Mesodermal cell (in vitro differentiated cells): ENCODE measurements around the gene PRPS2.

Experiments used
- H3K27ac ChIP-seq: 2 replicates; pipeline ENCODE4 v1.7.0; 2013; ENCODE audit warnings: mild to moderate bottlenecking, low read depth, low read length, moderate library complexity; ENCODE audit not compliant: severe bottlenecking
- H3K36me3 ChIP-seq: 2 replicates; pipeline ENCODE4 v1.7.1; 2013; ENCODE audit warnings: mild to moderate bottlenecking, low read length, moderate library complexity; ENCODE audit not compliant: control insufficient read depth, insufficient read depth
- H3K4me1 ChIP-seq: one replicate; pipeline ENCODE4 v1.7.1; 2013; ENCODE audit warnings: mild to moderate bottlenecking, low read length; ENCODE audit not compliant: insufficient read depth, control insufficient read depth, poor library complexity, severe bottlenecking
- H3K4me3 ChIP-seq: 2 replicates; pipeline ENCODE4 v1.7.0; 2013; ENCODE audit warnings: low read length, control low read depth, mild to moderate bottlenecking; ENCODE audit not compliant: insufficient read depth, poor library complexity, severe bottlenecking; ENCODE audit errors: extremely low read depth
- H3K9me3 ChIP-seq: 2 replicates; pipeline ENCODE4 v1.7.1; 2013; ENCODE audit warnings: mild to moderate bottlenecking, low read length, moderate library complexity; ENCODE audit not compliant: control insufficient read depth
- WGBS, 2 experiments: methylation state at CpG; one replicate each; pipeline ENCODE4 v1.1.5; 2013; ENCODE audit warnings: missing lambda C conversion rate in 2 of 2; ENCODE audit not compliant: insufficient coverage in 2 of 2; 5-methylcytosine and 5-hydroxymethylcytosine counted together

PRPS2 gene

DNA sequence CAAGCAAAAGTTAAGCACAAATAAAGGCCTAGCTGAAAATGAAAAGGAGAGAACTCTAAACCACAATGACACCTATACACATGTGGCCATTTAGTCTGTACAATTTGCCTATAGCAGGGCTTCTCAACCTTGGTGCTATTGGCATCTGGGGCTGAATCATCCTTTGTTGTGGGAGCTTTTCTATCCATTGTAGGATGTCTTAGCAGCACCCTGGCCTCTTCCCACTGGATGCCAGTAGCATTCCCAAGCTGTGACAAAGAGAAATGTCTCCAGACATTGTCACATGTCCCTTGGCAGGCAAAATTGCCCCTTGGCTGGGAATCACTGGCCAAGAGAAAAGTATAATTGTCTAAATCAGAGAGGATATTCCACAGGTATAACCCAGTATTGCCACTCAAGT lies 13.5 kb upstream of the PRPS2 start:
- no peak overlapping the region for H3K27ac ChIP-seq
- H3K36me3 ChIP-seq, result no peaks in the 10 kb centered on the region
- peaks cover 6% of the 10 kb centered on the region for H3K4me1 ChIP-seq
- no peaks in the 10 kb centered on the region for H3K9me3 ChIP-seq
- no peak overlapping the region for H3K4me3 ChIP-seq

DNA sequence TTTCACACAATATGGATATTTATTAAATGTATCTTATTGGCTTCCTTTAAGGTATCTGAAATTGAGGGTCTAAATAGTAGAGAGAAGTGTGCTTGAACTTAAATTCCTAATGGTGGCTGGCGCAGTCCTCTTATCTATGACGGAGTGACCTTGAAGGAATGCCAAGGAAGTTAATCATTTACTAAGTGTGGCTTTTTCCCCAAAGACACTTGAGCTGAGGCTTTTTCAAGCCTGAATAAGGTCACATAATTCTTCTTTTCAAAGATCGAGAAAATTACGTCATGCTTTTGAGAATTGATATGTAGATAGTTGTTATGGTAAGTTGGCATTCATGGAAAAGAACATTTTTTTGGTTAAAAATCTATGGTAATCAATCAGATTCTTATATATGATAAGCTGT lies 11.7 kb upstream of the PRPS2 start:
- Histone ChIP-seq H3K36me3 (no peaks in the 10 kb centered on the region), H3K4me1 (peaks cover 6% of the 10 kb centered on the region), H3K4me3 (no peak overlapping the region), H3K9me3 (no peaks in the 10 kb centered on the region), H3K27ac (no peak overlapping the region)
- WGBS, 2 experiments, result 94% methylated on average over 2 of the region's 4 CpGs; no CpG with 5 or more reads in 1 of the 2 experiments

DNA sequence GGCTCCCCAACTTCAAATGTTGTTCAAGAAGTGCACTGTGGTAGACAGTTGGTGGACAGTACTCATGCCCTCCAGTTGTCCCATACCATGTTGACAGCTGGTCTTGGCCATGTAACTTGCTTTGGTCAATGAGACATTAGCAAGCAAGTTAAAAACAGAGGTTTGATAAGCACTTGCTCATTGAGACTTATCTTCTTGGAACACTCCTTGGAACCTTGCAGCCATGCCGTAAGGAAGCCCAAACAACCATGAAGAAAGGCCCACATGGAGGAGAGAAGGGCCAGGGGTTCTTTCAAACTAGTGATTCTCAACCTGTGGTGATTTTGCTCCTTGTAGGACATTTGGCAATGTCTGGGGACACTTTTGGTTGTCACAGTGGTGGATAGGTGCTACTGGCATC lies 2.6 kb upstream of the PRPS2 start:
- no peak overlapping the region for H3K27ac ChIP-seq
- no peaks in the 10 kb centered on the region for H3K4me1 ChIP-seq
- no peaks in the 10 kb centered on the region for H3K9me3 ChIP-seq
- H3K4me3 ChIP-seq, result no peak overlapping the region
- H3K36me3 ChIP-seq, result no peaks in the 10 kb centered on the region
- 100% methylated on average over 1 of the region's 1 CpG; no CpG with 5 or more reads in 1 of the 2 experiments for WGBS, 2 experiments

DNA sequence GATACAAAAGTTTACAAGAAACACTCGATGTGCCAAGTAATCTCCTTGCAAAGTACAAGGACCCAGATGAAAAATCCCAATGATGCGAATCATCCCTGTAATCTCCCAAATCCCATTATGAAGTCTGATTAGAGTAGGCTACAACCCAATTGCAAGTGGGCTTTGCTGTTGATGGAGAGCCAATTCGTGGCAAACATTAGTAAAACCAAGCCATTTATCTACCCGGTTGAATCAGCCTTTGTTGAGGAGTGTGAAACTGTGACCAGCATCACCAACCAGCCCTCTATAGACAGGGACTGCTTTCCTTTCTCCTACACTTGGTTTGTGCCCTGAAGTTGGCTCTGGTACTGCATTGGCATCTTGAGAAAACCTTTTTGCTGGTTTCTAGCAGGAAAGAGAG lies 1.2 kb upstream of the PRPS2 start:
- no peak overlapping the region for H3K27ac ChIP-seq
- H3K4me3 ChIP-seq, result no peak overlapping the region
- no peaks in the 10 kb centered on the region for H3K36me3 ChIP-seq
- H3K9me3 ChIP-seq, result no peaks in the 10 kb centered on the region
- WGBS, 2 experiments, result 100% methylated on average over 1 of the region's 4 CpGs; no CpG with 5 or more reads in 1 of the 2 experiments
- no peaks in the 10 kb centered on the region for H3K4me1 ChIP-seq

DNA sequence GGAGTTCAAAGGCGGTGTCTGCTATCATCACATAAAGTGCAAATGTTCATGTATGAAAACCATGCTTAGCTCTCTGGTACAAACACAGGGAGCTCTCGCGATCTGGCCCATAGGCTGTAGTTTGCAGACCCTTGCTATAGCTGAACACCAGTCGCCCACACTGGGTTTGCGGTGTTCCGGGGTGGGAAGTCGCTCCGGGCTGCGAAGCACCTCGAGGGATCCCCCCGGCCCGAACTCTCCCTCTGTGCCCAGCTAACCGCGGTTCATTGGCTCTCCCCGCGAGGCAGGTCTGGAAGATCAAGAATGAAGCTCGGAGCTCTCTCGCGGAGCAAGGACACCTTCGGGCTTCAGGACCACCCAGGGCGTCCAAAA lies 341 bp upstream of the PRPS2 start:
- no peaks in the 10 kb centered on the region for H3K36me3 ChIP-seq
- H3K27ac ChIP-seq, result no peak overlapping the region
- H3K4me1 ChIP-seq, result no peaks in the 10 kb centered on the region
- H3K9me3 ChIP-seq, result no peaks in the 10 kb centered on the region
- H3K4me3 ChIP-seq, result peak overlapping the region; percentile 52
- WGBS, 2 experiments, result 3% methylated on average over 20 of the region's 21 CpGs; no CpG with 5 or more reads in 1 of the 2 experiments

DNA sequence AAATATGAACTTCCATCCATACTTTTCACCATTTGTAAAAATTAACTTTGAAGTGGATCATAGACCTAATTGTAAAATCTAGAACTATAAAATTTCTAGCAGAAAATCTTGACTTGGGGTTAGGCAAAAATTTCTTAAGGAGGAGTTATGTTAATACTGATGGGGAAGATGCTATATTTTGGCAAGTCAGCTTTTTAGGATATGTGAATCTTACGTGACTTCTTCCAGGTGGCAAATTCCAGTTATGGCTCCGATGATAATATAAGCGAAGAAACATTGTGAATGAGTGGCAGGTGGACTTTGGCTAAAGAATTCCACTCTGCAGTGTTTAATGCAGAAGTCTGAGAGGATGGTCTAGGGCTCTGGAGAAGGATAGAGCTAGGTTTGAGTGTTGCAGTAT lies 1.5 kb downstream of the PRPS2 start:
- H3K36me3 ChIP-seq, result no peaks in the 10 kb centered on the region
- 100% methylated on average over 3 of the region's 3 CpGs for WGBS, 2 experiments
- no peaks in the 10 kb centered on the region for H3K9me3 ChIP-seq
- no peak overlapping the region for H3K4me3 ChIP-seq
- H3K27ac ChIP-seq, result no peak overlapping the region
- H3K4me1 ChIP-seq, result no peaks in the 10 kb centered on the region

DNA sequence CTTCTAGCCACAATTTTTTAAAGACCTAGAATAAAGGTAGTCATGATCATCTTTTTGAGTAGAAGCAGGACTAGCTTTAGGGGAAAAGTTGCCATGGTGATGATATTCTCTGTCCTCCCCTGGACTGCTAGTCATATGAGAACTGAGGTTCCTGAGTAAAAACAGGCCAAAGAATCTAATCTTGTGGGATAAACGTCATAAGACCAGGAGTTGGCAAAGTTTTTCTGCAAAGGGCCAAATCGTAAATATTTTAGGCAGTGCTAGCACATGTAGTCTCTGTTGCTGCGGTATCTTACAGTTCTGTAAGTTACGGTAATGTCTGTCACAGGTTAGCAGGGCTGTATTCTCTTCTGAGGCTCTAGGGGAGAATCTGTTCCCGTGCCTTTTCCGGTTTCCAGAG lies 3.4 kb downstream of the PRPS2 start:
- WGBS, 2 experiments, result 67 to 96% methylated on average over 1 to 4 of the region's 6 CpGs
- H3K4me3 ChIP-seq, result no peak overlapping the region
- H3K27ac ChIP-seq, result no peak overlapping the region
- H3K9me3 ChIP-seq, result no peaks in the 10 kb centered on the region
- no peaks in the 10 kb centered on the region for H3K4me1 ChIP-seq
- peaks cover 8% of the 10 kb centered on the region for H3K36me3 ChIP-seq

DNA sequence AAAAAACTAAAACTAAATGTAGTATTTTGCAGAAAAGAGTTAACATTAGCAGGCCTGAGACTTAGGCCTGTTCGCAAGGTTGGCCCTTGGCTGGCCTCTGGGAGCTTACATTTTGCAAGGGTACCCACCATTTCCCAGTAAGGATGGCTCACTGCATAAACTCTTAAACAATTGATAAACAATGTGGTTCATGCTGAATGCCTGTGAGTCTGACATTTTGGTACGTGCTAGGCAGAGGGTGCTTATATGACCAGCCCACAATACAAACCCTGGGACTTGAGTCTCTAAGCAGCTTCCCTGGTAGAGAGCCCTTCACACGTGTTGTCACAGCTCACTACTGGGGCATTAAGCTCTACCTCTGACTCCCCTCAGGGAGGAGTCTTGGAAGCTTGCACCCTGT lies 7.4 kb downstream of the PRPS2 start:
- Histone ChIP-seq H3K9me3 (no peaks in the 10 kb centered on the region), H3K36me3 (peaks cover 32% of the 10 kb centered on the region), H3K4me1 (no peaks in the 10 kb centered on the region), H3K4me3 (no peak overlapping the region), H3K27ac (no peak overlapping the region)
- 100% methylated on average over 1 of the region's 3 CpGs for WGBS, 2 experiments

DNA sequence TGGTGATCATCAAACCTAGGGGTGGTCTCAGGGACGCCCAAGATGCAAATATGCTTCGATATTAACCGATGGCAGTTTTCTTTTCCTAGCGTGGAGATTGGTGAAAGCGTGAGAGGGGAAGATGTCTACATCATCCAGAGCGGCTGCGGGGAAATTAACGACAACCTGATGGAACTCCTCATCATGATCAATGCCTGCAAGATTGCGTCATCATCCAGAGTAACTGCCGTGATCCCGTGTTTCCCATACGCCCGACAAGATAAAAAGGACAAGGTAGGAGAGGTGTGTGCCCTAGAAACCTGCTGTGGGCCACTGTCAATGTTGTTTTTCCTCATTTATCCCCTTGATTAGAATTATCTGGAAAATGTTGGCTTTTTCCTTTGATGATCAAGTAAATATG lies 7.9 kb downstream of the PRPS2 start:
- 88 to 97% methylated on average over 8 to 9 of the region's 13 CpGs for WGBS, 2 experiments
- no peaks in the 10 kb centered on the region for H3K9me3 ChIP-seq
- no peak overlapping the region for H3K4me3 ChIP-seq
- peaks cover 32% of the 10 kb centered on the region for H3K36me3 ChIP-seq
- H3K27ac ChIP-seq, result no peak overlapping the region
- H3K4me1 ChIP-seq, result no peaks in the 10 kb centered on the region

DNA sequence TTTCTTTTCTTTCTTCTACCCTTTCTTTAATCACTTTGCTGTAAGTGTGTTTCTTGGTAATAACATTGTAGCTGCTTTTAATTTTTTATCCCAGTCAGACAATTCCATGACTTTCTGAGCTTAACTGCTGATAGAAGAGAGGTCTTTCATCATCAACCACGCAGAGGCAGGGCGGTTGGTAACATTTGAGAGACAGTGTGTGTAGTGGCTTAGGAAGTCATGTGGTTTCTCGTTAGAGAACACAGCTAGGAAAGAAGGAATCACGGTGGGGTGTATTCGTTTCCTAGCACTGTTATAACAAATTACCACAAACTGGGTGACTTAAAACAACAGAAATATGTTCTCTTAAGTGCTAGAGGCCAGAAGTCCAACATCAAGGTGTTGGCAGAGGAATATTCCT lies 11.5 kb downstream of the PRPS2 start:
- Histone ChIP-seq H3K4me3 (no peak overlapping the region), H3K36me3 (peaks cover 50% of the 10 kb centered on the region), H3K9me3 (no peaks in the 10 kb centered on the region), H3K27ac (no peak overlapping the region), H3K4me1 (no peaks in the 10 kb centered on the region)
- WGBS, 2 experiments, result no CpG with 5 or more reads among the region's 5 CpGs

DNA sequence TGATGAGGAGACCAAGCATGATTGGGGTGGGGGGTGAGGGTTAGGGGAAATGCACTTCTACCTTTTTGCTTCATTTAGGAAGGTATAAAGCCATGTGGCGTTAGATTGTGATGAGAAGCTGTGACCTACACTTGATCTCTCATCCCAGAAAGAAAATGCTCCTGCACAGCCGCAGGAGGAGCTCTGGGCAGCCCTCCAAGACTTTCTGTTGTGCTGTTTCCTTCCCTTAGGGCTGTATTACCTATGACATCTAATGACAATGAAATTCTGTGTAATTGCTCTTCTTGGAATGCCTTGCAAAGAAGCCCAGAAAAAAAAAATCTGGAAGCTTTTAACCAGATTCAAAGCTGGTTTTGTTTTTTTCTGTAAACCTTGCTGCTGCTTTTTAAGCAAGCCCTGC lies 13.4 kb downstream of the PRPS2 start:
- no peak overlapping the region for H3K4me3 ChIP-seq
- H3K27ac ChIP-seq, result no peak overlapping the region
- no peaks in the 10 kb centered on the region for H3K4me1 ChIP-seq
- H3K9me3 ChIP-seq, result no peaks in the 10 kb centered on the region
- WGBS, 2 experiments, result no CpG with 5 or more reads among the region's 2 CpGs
- peaks cover 41% of the 10 kb centered on the region for H3K36me3 ChIP-seq

DNA sequence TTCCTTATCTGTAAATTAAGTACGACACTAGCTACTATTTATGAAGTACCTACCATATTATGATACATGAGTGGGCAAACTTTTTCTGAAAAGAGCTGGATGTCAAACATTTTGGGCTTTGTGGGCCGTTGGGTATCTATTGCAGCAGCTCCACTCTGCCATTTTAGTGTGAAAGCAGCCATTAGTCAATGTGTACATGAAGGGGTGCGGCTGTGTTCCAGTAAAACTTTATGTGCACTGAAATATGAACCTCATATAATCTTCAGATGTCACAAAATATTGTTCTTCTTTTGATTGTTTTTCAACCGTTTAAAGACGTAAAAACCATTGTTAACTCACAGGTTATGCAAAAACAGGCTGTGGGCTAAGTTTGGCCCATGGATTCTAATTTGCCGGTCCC lies 14.1 kb downstream of the PRPS2 start:
- Histone ChIP-seq H3K9me3 (no peaks in the 10 kb centered on the region), H3K36me3 (peaks cover 41% of the 10 kb centered on the region), H3K4me3 (no peak overlapping the region), H3K4me1 (no peaks in the 10 kb centered on the region), H3K27ac (no peak overlapping the region)
- 100% methylated on average over 1 of the region's 6 CpGs; no CpG with 5 or more reads in 1 of the 2 experiments for WGBS, 2 experiments
